HepG2 (cell line): Measurements from ENCODE around the gene SAC3D1. TPM values are rescaled to one million over a fixed set of nuclear protein-coding genes. Genes with fewer than 3 reads are reported as not detected.
A peak's percentile ranks its signal among the peaks of the same experiment; 100 is the strongest.

ENCODE experiments used
- KDM4B ChIP-seq: sonication (generic); formaldehyde crosslinking; IDR thresholded peaks from 2 replicates; pipeline ENCODE4 v1.4.0; 2020; ENCODE audit warnings: missing genetic modification reagents
- KLF16 ChIP-seq, 2 experiments: sonication (generic) in 1 of 2; formaldehyde crosslinking in 1 of 2; IDR thresholded peaks; 2 replicates each; pipeline versions ENCODE4 v1.6.1 to v1.8.0; 2016 to 2023; ENCODE audit warnings: missing genetic modification reagents in 2 of 2, missing compliant biosample characterization in 1 of 2
- PRDM4 ChIP-seq: sonication (generic); formaldehyde crosslinking; IDR thresholded peaks from 2 replicates; pipeline ENCODE4 v1.9.0; 2021; ENCODE audit warnings: missing genetic modification reagents, borderline replicate concordance
- RAD51 ChIP-seq: fragments of 450-650 bp; IDR thresholded peaks from 2 replicates; pipeline ENCODE4 v1.6.1; 2016; ENCODE audit warnings: borderline replicate concordance
- TEAD2 ChIP-seq: sonication (generic); formaldehyde crosslinking; IDR thresholded peaks from 2 replicates; pipeline ENCODE4 v1.9.0; 2021; ENCODE audit warnings: missing genetic modification reagents
- TFE3 ChIP-seq: IDR thresholded peaks from 2 replicates; pipeline ENCODE4 v1.6.1; 2016
- ZHX2 ChIP-seq, 2 experiments: sonication (generic) in 1 of 2; formaldehyde crosslinking in 1 of 2; IDR thresholded peaks; 2 replicates each; pipeline versions ENCODE4 v1.6.1 to v1.9.0; 2014 to 2022; ENCODE audit warnings: antibody characterized with exemption in 1 of 2, borderline replicate concordance in 1 of 2, inconsistent platforms in 1 of 2, low read depth in 1 of 2, missing genetic modification reagents in 1 of 2
- ZNF224 ChIP-seq: sonication (generic); formaldehyde crosslinking; IDR thresholded peaks from 2 replicates; pipeline ENCODE4 v1.5.0; 2020; ENCODE audit warnings: mild to moderate bottlenecking, missing genetic modification reagents
- ZNF543 ChIP-seq: sonication (generic); formaldehyde crosslinking; IDR thresholded peaks from 2 replicates; pipeline ENCODE4 v1.4.0; 2020; ENCODE audit warnings: mild to moderate bottlenecking, missing genetic modification reagents
- ZNF567 ChIP-seq: sonication (generic); formaldehyde crosslinking; IDR thresholded peaks from 2 replicates; pipeline ENCODE4 v1.8.1; 2023; ENCODE audit warnings: mild to moderate bottlenecking, missing genetic modification reagents, borderline replicate concordance
- ZNF589 ChIP-seq: sonication (generic); formaldehyde crosslinking; conservative IDR thresholded peaks from 2 replicates; pipeline ENCODE4 v1.8.0; 2022; ENCODE audit warnings: mild to moderate bottlenecking, moderate library complexity, missing genetic modification reagents
- ZNF773 ChIP-seq: sonication (generic); formaldehyde crosslinking; IDR thresholded peaks from 2 replicates; pipeline ENCODE4 v1.4.0; 2020; ENCODE audit warnings: missing genetic modification reagents, borderline replicate concordance
- polyA plus RNA-seq, 8 experiments: library from polyadenylated mRNA; depleted of rRNA in 3 of 8; stranded (reverse) in 7 of 8; unstranded in 1 of 8; fragments of >200 nt; fragmentation: Illumina TruSeq in 4 of 8; extraction: Trizol in 4 of 8; gene quantifications; 2 replicates each; pipeline versions ENCODE4 v1.2.1 to v1.2.3, GENCODE V29; 2011 to 2016; ENCODE audit warnings: low read depth in 4 of 8, missing spikeins in 1 of 8, mixed read lengths in 1 of 8; ENCODE audit not compliant: insufficient read depth in 1 of 8
- total RNA-seq, 5 experiments: library from RNA; depleted of rRNA; stranded (reverse); fragments of >200 nt; fragmentation: Illumina TruSeq; extraction: Trizol; gene quantifications; 2 replicates each; pipeline ENCODE4 v1.2.3, GENCODE V29; 2016; ENCODE audit warnings: low read depth in 1 of 5

The SAC3D1 gene
- total and polyA plus RNA-seq, 2 of the 13 experiments (the other 11 are each of a cell fraction or from before 2014, with no cell fraction given): 7.4 to 36.3 TPM

GRCh38 chr11:65040847-65041622 lies at the start of gene SAC3D1 (continued):
- TF ChIP-seq PRDM4 (CRISPR knock-in tag) (no peak), ZNF543 (CRISPR knock-in tag) (peak; percentile 55; the same call in 1 of the 2 replicates), RAD51 (no peak), TFE3 (peak; percentile 44; the same call in 1 of the 2 replicates), ZNF224 (CRISPR knock-in tag) (no peak; the same call in 1 of the 2 replicates), TEAD2 (no peak), KDM4B (CRISPR knock-in tag) (no peak), KLF16 (CRISPR knock-in tag; IDR thresholded peaks at IDR 0.05) (peak in 1 of 2 experiments; percentile 46; a peak in 2 of 4 replicates), ZNF589 (0 out of 2 replicates have a peak, but pooled peaks have one; percentile 41), ZNF567 (CRISPR knock-in tag) (no peak), ZHX2 (IDR thresholded peaks at IDR 0.05; ENCODE audit: low read depth) (no peak), ZHX2 (CRISPR knock-in tag; IDR thresholded peaks at IDR 0.05; ENCODE audit: borderline replicate concordance) (no peak), ZNF773 (peak; percentile 84; the same call in 1 of the 2 replicates)
